Activated effector memory CD4-positive, alpha-beta T cell treated with anti-CD3 and anti-CD28 coated beads, Interleukin-2, amount 50 U/mL, for 16 hours (primary cell): Measurements from ENCODE around the gene PRICKLE2.

ENCODE experiments used
- DNase-seq: peaks from one replicate; pipeline ENCODE4 v3.0.0-alpha.2; 2020

Gene PRICKLE2

DNA sequence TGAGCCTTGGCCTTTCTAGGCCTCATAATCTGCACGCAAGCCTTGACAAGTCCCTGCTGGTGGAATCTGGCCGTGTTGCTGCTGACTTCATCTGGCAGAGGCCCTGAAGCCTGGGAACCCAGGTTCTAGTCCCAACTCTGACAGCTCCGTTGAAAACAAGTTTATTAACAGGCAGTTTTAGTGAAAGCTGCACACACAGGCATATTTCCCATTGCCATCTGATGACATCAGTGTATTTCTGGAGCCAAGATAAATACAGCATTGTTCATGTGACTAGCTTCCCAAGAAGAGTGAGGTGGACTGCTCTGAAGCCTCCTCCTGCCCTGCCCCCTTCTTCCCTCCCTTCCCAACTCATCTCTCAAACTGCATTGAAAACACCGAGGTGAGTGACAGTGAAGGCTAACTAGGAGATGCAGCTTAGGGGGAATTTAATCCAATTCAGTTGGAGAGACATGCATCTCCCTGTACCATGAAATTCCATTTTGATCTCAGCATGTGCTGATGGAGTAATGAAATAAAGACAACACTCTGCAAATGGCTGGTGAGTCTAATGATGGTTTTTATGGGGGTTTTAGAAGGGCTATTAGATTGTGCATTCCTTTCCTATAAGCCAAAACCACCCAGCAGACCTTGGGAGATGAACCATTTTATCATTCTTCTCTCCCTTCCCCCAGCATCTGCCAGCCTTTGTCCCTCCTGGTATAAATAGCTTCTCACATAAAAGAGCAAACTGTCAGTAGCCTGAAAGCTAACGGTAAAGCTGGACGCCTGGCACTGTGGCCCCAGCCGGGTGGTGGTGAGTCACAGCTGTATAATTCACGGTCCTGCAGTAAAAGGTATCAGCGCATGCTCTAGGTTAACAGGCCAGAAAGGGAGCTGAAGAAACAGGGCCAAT, 38.0 kb downstream of the PRICKLE2 start:
- DNase-seq: no peak

DNA sequence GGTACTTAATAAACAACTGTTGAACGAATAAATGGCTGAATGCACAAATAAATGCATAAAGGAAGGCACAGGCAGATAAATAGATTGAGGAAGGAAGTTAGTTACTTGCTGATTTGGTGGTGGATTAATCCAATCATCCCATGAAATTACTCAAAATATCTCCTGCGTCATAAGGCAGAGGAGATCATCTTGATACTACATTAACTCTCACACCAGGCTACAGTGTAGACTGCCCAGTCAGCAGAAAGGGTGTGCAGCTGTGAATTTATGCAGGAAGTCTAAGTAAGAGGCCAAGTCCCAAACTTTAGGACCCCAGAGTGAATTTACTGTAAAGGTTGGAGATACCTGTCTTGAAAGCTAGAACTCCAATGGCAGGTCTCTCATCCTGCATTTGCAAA, 38.6 kb downstream of the PRICKLE2 start:
- no peak for DNase-seq

DNA sequence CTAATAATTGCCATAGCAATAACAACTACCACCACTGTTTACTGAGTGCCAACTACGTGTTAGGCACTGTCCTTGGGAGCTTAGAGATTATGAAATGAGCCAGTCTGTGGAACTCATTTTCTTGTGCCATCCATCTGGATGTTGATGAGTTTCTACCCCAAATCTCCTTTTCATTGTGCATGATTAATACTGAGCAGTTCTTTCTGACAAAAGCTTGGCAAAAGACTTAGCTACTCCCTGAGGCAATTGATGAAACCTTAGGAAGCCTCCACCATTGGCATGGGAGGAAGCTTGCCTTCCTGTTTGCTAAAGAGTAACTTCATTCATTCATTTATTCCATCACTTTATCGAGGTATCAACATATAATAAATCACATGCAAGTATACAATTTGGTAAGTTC, 39.8 kb downstream of the PRICKLE2 start:
- DNase-seq: no peak

DNA sequence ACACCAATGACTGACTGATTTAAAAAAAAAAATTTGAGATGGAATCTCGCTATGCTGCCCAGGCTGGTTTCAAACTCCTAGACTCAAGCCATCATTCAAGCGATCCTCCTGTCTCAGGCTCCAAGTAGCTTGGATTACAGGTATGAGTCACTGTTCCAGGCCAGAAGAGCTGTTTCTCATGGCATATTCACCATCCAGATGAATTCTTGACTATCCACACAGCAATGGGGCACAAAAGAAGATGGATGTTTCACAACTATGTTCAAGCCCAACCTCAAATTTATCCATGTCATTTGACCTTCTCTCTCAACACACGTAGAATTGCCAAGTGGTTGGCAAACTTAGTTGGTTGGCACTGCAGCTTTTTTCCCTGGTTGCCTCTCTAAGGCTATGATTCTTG, 40.6 kb downstream of the PRICKLE2 start:
- DNase-seq: no peak

DNA sequence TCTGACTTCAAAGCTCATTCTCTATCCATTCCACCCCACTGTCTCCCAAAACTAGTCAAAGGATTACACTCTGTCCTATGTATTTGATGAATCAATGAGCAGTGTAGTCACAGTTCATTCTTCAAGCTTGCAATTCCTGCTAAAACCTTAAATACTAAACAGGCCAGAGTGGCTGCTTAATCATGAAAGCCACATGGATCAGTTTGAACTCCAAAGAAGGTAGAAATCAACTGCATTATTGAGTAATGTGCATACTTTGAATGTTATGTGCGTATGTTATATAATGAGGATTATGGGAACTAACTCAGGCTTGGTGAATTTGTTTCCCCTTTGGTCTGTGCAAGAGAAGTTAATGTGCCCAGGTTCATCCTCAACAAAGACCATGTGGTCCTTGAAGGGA, 45.4 kb downstream of the PRICKLE2 start:
- DNase-seq: no peak

DNA sequence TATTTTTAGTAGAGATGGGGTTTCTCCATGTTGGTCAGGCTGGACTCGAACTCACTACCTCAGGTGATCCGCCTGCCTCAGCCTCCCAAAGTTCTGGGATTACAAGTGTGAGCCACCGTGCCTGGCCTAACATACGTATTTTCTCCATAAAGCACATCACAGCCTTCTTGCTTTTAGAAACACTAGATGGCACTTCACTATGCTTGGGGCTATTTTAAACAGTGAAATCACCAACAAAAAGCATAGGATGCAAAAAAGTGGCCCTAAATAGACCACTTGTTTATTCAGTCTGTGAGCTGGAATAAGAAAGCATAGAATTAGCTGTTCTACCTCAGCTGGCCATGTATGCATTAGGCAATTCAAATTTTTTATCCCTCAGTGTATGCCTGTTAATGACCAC, 46.0 kb downstream of the PRICKLE2 start:
- no peak for DNase-seq

DNA sequence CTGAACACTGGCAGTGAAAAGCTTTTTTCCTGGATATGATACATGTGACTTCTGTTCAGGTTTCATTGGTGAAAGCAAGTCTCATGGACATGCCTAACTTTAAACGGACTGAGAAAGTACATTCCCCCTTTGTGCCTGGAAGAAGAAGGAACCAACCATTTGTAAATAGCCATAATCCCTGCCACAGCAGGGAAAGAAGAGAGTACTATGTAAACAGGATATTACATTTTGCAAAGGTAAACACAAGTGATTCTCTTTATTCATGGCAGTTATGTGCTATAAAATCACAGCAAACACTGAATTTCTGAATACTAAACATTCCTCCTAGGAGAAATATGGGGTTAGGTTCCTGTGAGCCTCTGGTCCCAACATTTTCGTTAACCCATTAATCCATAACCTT, 46.8 kb downstream of the PRICKLE2 start:
- no peak for DNase-seq

DNA sequence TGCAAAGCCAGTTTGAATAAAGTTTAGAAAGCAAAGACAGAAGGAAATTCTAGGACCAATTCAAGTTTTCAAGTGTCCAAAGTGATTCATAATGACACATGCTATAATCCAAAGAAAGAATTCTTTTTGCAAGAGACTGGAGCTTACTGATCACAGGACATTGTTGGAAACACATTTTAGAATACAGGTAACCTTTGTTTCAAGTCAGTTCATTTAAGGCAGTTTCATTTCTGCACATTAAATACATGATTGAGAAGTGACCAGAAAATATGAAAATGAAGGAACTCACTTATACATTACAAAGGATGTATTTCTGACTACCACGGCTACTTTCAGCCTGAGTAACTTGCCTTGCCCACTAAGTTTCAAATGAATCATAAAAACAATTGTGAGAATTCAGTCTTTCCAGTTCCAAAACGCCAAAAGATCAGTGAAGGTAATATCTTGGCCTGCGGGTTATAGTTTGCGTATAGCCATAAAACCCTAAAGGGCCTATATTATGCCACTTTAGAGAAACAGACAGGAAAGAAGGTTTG, 48.7 kb downstream of the PRICKLE2 start:
- no peak for DNase-seq

DNA sequence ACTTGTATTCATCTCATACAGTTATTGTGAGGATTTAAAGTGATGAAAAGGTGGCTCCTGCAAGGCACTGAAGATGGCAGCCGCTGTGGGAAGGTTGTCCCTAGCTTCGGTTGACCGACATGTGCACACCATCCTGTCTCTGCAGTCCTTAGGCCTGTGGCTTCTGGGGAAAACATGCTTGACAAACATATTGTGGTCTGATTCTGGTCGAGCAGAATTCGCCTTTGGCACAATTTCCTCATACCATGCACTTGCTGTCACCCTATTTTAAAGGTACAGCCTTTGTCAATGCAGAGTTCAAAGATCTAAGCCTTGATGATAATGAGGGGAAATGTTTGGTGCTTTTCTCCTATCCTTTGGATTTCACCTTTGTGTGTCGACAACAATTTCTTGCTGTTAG, 50.9 kb downstream of the PRICKLE2 start:
- DNase-seq: no peak

DNA sequence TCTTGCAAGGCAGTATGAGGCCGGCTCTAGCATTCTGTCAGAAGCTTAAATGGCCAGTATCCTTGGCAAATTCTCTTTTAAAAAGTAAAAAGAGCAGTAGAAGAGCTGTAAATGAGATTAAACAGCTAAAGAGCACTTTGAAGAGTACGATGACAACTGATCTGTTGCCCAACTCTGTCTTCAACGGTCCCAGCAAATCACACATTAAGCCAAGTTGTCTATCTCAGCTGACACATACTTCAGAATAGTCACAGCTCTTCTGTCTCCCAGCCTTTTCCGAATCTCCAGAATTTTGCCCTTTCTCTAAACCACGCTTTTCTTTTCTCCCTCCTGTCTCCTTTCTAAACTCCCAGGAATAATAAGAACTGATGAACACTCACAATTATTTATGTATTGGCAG, 51.7 kb downstream of the PRICKLE2 start:
- DNase-seq: no peak

DNA sequence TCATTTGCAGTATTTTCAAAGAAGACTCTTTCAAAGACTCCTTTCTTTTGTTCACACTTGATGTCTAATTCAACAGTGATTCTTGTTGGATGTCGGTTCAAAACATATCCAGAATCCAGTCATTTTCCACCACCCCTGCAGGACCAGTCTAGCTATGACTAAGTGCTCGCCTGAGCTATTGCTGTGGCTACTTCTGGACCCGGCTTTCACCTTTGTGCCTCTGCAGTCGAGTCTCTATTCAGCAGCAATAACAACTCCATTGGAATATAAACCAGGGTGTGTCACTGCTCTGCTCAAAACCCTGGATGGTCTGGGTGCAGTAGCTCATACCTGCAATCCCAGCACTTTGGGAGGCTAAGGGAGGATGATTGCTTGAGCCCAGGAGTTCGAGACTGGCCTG, 55.0 kb downstream of the PRICKLE2 start:
- no peak for DNase-seq

DNA sequence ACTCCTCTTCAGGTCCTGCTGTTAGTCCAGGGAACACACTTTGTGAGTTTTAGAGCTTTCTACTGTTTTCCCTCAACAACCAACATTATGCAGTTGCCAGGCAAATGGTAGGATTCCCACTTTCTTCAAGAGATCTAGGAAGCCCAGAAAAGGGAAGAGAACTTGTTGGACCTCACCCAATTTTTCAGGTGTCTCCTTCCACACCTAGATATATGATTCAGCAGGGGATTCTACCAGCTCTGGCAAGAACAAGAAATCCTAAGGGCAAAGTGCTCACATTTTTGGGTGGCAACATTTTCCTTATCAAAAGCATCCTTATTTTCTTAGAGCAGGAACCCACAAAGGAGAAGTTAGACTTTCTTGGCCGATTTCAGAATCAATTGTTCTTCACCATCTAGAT, 57.4 kb downstream of the PRICKLE2 start:
- DNase-seq: no peak

DNA sequence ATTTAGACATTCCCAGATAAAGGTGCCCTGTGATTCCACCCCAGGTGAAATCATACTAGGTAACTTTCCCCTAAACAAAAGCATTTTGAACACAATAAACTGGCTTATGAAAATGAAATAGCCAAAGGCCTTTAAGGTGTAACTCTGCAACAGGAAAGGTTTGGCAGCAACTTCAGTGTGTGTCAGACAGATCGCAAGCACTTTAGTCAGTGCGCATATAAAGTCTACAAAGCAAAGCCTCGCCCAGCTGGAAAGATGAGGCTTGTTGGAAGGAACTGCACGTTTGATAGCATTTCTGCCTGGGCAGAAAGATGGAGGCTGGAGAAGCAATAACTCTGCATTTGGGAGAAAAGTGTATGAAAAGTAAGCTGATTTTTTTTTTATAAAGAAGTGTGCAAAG, 57.9 kb downstream of the PRICKLE2 start:
- no peak for DNase-seq

DNA sequence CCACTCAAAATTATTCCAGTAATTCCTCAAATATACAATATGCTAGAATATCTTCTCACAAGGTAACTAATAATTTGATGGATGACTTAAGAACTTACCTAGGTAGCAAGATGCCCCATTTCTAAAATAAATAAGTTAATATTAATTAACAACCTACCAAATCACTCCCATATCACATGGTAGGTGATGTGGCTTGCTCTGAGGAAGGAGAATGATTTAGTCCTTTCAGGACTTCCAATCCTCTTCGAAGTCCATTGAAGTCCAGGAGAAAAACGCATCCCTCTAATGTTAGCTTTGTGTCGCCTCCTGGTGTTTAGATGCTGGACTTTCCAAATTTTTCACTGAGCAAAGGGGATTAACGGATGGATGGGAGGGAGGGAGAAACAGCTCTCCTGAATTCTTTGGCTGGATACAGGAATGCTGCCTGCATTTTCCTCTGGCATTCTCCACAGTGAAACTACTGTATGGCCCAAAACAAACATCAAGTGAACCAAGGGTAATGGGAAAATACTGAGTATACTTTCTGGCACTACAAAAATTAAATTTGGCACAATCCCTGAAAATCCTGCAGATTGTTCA, 58.6 kb downstream of the PRICKLE2 start:
- DNase-seq: no peak

DNA sequence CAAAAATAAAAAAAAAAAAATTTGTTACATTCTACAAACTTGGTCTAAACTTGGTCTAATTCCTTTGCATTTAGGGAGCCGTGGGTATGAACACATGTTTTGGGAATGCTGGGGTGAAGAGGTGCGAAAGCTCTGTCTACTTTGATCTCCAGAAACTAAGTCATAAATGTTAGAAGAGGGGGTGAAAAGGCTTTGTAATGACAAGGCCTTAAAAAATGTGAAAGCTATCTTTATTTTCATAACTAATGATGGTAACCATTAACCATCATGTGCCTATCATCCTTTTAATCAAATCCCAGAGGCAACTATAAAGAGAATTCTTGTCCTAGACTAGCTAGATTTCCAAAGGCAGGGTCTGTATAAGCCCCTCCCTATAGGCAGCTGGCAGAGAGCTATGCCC, 60.9 kb downstream of the PRICKLE2 start:
- no peak for DNase-seq

DNA sequence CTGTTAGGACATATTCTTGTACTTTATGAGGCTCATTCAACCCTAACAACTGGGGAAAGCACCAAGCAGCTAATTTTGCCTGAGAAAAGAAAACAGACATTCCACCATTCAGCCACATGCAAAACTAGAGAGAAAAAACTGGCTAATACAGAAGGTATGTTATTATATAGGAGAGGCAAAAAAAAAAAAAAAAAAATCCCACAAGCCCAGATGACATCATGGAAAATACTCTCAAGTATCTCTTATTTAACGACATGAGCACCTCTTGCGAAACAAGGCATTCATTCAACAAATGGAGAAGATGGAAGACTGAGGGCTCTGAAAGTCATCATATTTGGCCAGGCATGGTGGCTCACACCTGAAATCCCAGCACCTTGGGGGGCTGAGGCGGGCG, 61.5 kb downstream of the PRICKLE2 start:
- no peak for DNase-seq

DNA sequence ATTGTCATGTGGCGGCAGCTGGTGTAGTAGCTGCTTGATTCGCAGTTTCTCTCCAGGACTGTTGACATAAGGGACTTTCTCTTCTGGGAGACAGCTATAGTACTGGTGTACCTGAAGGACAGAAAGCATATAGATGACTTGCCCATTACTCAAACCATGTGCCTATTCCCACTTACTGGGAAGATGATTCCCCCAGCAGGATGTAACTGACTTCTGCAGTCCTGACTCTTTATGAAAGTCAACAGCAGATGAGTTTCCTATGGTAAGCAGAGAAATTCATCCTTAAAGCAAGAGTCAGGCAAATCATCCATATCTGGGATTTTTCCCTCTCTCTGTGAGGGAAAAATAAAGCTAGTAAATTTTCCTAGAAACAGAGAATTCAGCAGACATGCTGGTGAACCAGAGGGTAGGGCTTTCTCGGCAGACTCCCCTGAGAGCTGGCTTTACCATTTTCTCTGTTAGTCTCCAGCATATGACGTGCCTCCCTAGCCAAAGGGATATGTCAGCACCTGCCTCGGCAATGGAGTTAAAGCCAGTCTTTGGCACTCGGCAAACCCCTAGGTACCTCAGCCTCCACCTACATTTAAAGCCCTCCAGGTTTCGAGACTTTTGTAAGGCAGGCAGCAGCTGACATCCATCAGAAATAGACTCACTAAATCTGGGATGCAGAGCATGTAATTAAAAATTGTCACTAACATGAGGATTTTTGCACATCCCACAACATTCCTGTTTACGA, 62.1 kb downstream of the PRICKLE2 start:
- no peak for DNase-seq

DNA sequence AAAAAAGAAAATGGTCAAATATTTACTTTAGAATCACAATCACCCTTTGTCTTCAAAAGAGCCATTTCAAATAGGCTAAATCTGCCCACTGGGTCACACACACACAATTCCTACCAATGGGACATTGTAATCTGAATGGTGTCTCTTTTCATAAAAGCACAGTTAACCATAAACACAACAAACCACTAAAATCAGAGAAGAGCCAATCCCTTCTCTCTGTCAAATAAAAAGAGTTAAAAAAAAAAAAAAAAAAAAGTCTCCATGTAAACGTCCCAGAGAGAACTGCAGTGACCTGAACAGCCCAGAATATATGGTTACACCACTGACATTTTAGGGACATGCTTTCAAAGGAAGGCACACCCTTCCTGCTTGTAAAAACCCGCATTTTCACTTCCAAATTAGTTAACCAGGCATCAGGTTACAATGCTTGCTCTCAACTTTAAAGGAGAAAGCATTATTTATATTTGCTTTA, 63.7 kb downstream of the PRICKLE2 start:
- no peak for DNase-seq

DNA sequence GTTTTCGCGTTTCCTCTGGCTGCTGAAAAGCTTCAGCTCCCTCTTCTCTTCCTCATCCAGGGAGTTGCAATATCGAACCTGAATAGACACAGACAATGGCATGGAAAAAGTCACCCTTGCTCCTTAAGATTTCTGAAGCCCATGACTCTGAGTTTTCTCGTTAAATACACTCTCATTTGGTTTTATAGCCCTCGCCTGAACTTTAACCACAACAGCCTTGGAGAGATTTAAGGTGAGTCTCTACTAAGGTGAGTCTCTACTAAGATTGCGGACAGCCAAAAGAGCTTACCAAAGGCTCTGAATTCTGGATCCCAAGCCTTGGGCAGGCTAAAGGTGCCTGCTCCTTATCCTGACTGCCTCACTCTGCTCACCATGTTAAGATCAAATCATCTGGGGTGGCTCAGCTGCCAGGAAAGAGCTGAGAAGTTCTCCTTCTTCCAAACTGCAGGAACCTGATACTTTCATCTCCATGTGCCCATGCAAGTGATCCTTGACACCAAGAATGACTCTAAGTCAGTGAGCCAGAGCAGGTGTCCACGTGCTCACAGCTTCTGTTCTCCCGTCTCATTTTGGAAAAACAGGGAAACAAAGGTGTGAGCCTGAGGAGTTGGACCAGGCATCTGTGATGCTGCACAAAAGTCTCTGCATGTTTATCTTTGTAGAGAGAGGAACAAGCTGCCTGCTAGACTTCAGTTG, 65.1 kb downstream of the PRICKLE2 start:
- no peak for DNase-seq

DNA sequence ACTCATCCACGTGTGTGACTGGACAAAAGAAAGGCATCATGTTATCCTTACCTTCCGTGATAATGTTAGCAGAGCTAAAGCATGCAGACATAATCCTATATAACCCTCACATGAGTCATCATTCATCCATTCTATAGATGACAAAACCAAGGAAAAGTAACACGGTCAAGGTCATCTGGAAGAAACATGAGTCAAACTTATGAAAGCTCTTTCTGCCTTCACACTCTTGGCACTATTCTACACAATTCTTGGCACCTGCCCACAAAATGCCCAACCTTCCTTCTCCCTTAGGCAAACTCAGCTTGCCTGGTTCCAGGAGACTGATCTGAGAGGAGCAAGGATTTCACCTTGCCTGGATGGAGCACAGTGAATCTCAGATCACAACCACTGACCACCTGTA, 66.9 kb downstream of the PRICKLE2 start:
- DNase-seq: no peak

DNA sequence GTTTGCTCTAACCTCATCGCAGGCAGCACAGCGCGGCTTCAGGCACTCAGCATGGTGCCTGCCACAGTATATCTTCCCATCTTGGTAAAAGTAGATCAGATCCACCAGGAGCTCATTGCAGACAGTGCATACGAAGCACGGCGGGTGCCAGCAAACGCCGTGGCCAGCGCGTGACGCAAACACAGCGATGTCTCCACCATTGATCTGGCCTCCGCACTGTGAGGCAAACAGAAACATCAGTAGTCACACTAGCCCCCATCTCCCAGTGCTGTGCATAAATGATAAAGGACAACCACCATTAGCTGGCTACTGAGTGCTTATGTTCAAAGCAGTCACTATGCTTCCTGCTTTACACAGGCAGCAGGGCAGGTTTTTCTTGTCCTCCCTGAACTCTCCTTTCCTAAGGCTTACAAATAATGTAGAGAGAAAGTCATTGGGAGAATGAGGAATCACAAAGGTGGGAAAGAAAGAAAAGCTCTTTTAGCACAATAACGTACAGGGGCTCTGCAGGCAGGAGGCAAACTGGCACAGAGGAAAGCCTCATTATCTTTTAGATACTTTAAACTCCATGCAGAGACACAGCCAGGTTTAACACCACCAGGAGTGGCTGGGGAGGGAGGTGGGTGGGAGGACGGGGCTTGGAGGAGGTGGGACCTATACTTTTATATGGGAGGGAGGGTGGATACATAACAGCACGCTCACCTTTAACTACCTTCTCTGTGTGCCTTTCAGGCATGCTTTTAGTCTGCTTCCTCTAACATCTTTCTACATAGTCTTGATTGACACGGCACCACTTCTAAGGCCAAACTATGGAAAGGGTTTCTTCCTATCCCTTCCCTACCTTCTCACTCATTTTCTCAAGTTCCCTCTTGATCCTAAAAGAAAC, 67.9 kb downstream of the PRICKLE2 start:
- DNase-seq: no peak

DNA sequence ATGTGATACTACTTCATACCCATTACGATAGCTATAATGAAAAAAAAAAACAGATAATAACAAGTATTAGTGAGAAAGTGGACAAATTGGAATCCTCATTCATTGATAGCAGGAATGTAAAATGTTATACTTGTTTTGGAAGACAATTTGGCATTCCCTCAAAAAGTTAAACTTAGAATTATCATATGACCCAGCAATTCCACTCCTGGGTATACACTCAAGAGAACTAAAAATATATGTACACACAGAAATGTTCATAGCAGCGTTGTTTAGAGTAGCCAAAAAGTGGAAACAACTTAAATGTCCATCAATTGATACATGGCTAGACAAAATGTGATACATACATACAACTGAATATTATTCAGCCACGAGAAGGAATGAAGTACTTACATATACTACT, 69.9 kb downstream of the PRICKLE2 start:
- no peak for DNase-seq
